Measurements from ENCODE around the gene CYTH3.

CYTH3 gene

GRCh38 chr7:6306471-6306870 is 34.0 kb upstream of the CYTH3 start:
- no peak for TF ChIP-seq CTCF (IDR thresholded peaks at IDR 0.05)

GRCh38 chr7:6305330-6305729 is 32.9 kb upstream of the CYTH3 start:
- no peak for TF ChIP-seq CTCF (IDR thresholded peaks at IDR 0.05)

GRCh38 chr7:6299774-6300173 is 27.4 kb upstream of the CYTH3 start:
- TF ChIP-seq CTCF (IDR thresholded peaks at IDR 0.05) = no peak

GRCh38 chr7:6294839-6295238 is 22.4 kb upstream of the CYTH3 start:
- TF ChIP-seq CTCF (IDR thresholded peaks at IDR 0.05) = no peak

GRCh38 chr7:6293202-6293601 is 20.8 kb upstream of the CYTH3 start:
- no peak for TF ChIP-seq CTCF (IDR thresholded peaks at IDR 0.05)

GRCh38 chr7:6291531-6291930 is 19.1 kb upstream of the CYTH3 start:
- TF ChIP-seq CTCF (IDR thresholded peaks at IDR 0.05) = no peak

GRCh38 chr7:6290319-6290741 is 17.9 kb upstream of the CYTH3 start:
- TF ChIP-seq CTCF (IDR thresholded peaks at IDR 0.05) = no peak

- TF ChIP-seq CTCF (IDR thresholded peaks at IDR 0.05) = no peak
Observed at GRCh38 chr7:6288270-6288860, 15.9 kb upstream of the CYTH3 start.

All from LNCAP (cell line).